ENCODE results near the gene DOK6. TPM values are rescaled to one million over a fixed set of nuclear protein-coding genes. Genes with fewer than 3 reads are reported as not detected.

The DOK6 gene
- total RNA-seq, 1 experiment from 2014 or later = not detected

DNA sequence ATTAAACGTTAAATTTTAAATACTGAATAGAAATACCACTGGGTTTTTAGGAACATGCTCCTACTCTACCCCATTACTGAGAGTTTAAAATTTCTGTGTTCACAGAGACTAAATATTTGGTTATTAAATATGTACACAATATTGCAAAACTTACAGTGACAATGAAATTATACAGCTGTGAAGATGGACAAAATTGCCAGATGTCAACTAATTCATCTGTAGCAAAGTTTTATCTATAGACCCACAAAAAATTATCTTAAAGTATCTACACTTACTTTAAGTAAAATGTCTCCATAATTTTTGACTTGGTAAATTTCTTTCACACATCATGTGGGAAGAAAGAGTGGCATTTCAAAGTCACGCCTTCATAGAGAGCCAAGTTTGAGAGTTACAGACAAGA is 333.8 kb downstream of the DOK6 start:
- Histone ChIP-seq H3K4me1 (replicated peaks; ENCODE audit: insufficient read depth) (no peaks in the 10 kb centered on the region), H3K27ac (no peak overlapping the region), H3F3A (ENCODE audit: insufficient read depth, low read depth) (no peaks in the 10 kb centered on the region), H4K20me1 (ENCODE audit: insufficient read depth) (no peaks in the 10 kb centered on the region), H2AFZ (no peak overlapping the region), H3K36me3 (ENCODE audit: low read depth) (no peaks in the 10 kb centered on the region), H3K4me3 (no peak overlapping the region), H3K4me2 (no peak overlapping the region), H3K27me3 (ENCODE audit: insufficient read depth, low read depth) (no peaks in the 10 kb centered on the region), H3K9me3 (ENCODE audit: insufficient read depth, low read depth) (no peaks in the 10 kb centered on the region), H3K79me2 (ENCODE audit: low read depth) (no peaks in the 10 kb centered on the region), H3K9me2 (ENCODE audit: insufficient read depth) (no peaks in the 10 kb centered on the region)
- intact Hi-C loops (cut with micrococcal nuclease; ENCODE audit: unreplicated experiment) = no loop called here
- ChIA-PET CTCF (no interaction called here), POLR2A (ENCODE audit: unreplicated experiment) (no interaction called here)
- no peak for DNase-seq
- TF ChIP-seq, protein P1, sequence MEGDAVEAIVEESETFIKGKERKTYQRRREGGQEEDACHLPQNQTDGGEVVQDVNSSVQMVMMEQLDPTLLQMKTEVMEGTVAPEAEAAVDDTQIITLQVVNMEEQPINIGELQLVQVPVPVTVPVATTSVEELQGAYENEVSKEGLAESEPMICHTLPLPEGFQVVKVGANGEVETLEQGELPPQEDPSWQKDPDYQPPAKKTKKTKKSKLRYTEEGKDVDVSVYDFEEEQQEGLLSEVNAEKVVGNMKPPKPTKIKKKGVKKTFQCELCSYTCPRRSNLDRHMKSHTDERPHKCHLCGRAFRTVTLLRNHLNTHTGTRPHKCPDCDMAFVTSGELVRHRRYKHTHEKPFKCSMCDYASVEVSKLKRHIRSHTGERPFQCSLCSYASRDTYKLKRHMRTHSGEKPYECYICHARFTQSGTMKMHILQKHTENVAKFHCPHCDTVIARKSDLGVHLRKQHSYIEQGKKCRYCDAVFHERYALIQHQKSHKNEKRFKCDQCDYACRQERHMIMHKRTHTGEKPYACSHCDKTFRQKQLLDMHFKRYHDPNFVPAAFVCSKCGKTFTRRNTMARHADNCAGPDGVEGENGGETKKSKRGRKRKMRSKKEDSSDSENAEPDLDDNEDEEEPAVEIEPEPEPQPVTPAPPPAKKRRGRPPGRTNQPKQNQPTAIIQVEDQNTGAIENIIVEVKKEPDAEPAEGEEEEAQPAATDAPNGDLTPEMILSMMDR (conservative IDR thresholded peaks at IDR 0.05) = no peak
- TF ChIP-seq EZH2 (IDR thresholded peaks at IDR 0.05; ENCODE audit: low read depth) = no peak
- BruUV-seq (replicated peaks) = no TSS peak

GRCh38 chr18:69736730-69737129 is 336.0 kb downstream of the DOK6 start:
- CTCF ChIA-PET = no interaction called here
- POLR2A ChIA-PET (ENCODE audit: unreplicated experiment) = no interaction called here
- no TSS peak for BruUV-seq (replicated peaks)

GRCh38 chr18:69737851-69738250 is 337.2 kb downstream of the DOK6 start:
- H3K4me1 ChIP-seq (replicated peaks; ENCODE audit: insufficient read depth) = no peaks in the 10 kb centered on the region
- ChIA-PET CTCF (no interaction called here), POLR2A (ENCODE audit: unreplicated experiment) (no interaction called here)
- H2AFZ ChIP-seq = no peak overlapping the region
- no peaks in the 10 kb centered on the region for H3F3A ChIP-seq (ENCODE audit: insufficient read depth, low read depth)
- H4K20me1 ChIP-seq (ENCODE audit: insufficient read depth) = no peaks in the 10 kb centered on the region
- no peaks in the 10 kb centered on the region for H3K36me3 ChIP-seq (ENCODE audit: low read depth)
- H3K27ac ChIP-seq = no peak overlapping the region
- H3K4me2 ChIP-seq = no peak overlapping the region
- intact Hi-C loops (cut with micrococcal nuclease; ENCODE audit: unreplicated experiment) = no loop called here
- no peaks in the 10 kb centered on the region for H3K79me2 ChIP-seq (ENCODE audit: low read depth)
- H3K27me3 ChIP-seq (ENCODE audit: insufficient read depth, low read depth) = no peaks in the 10 kb centered on the region
- no peak overlapping the region for H3K4me3 ChIP-seq
- TF ChIP-seq, protein P1 (conservative IDR thresholded peaks at IDR 0.05) = no peak
- TF ChIP-seq EZH2 (IDR thresholded peaks at IDR 0.05; ENCODE audit: low read depth) = no peak
- BruUV-seq (replicated peaks) = no TSS peak
- no peaks in the 10 kb centered on the region for H3K9me2 ChIP-seq (ENCODE audit: insufficient read depth)
- DNase-seq = no peak
- H3K9me3 ChIP-seq (ENCODE audit: insufficient read depth, low read depth) = no peaks in the 10 kb centered on the region

More at GRCh38 chr18:69736730-69737129, 336.0 kb downstream of the DOK6 start:
- H2AFZ ChIP-seq = no peak overlapping the region
- no peak overlapping the region for H3K4me2 ChIP-seq
- H3K27ac ChIP-seq = no peak overlapping the region
- H3F3A ChIP-seq (ENCODE audit: insufficient read depth, low read depth) = no peaks in the 10 kb centered on the region
- no peaks in the 10 kb centered on the region for H3K27me3 ChIP-seq (ENCODE audit: insufficient read depth, low read depth)
- no peaks in the 10 kb centered on the region for H3K9me2 ChIP-seq (ENCODE audit: insufficient read depth)
- DNase-seq = no peak
- no peaks in the 10 kb centered on the region for H3K4me1 ChIP-seq (replicated peaks; ENCODE audit: insufficient read depth)
- H3K9me3 ChIP-seq (ENCODE audit: insufficient read depth, low read depth) = no peaks in the 10 kb centered on the region
- H4K20me1 ChIP-seq (ENCODE audit: insufficient read depth) = no peaks in the 10 kb centered on the region
- no peak overlapping the region for H3K4me3 ChIP-seq
- no peaks in the 10 kb centered on the region for H3K36me3 ChIP-seq (ENCODE audit: low read depth)
- intact Hi-C loops (cut with micrococcal nuclease; ENCODE audit: unreplicated experiment) = no loop called here
- TF ChIP-seq, protein P1 (conservative IDR thresholded peaks at IDR 0.05) = no peak
- no peak for TF ChIP-seq EZH2 (IDR thresholded peaks at IDR 0.05; ENCODE audit: low read depth)
- H3K79me2 ChIP-seq (ENCODE audit: low read depth) = no peaks in the 10 kb centered on the region

Data from PC-9 (cell line).